ENCODE results near the gene LIMK2.
"Not testable (repeated sequence)": the region's sequence is repeated elsewhere in the genome, so short reads cannot be mapped to it uniquely, and the experiment has no call there.

Gene LIMK2

DNA sequence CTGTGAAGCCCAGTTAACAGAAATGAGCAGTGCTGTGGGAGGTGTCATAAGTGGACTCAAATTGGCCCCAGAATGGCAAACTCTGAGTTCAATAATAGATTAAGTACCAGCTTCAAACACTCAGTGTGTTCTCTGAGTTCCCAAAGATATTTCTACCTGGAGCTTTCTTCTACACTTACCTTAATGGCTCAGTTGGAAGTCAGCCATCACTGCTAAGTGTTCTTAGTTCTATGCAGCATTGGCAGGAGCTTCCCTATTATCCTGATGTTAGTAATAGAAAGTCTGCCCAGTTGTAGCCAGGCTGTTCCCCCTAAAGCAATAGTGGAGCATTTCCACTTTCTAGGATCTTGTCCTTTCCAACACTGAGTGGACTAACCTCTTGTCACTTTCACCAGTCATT is 89.9 kb downstream of the LIMK2 start:
- TF ChIP-seq, protein P1, sequence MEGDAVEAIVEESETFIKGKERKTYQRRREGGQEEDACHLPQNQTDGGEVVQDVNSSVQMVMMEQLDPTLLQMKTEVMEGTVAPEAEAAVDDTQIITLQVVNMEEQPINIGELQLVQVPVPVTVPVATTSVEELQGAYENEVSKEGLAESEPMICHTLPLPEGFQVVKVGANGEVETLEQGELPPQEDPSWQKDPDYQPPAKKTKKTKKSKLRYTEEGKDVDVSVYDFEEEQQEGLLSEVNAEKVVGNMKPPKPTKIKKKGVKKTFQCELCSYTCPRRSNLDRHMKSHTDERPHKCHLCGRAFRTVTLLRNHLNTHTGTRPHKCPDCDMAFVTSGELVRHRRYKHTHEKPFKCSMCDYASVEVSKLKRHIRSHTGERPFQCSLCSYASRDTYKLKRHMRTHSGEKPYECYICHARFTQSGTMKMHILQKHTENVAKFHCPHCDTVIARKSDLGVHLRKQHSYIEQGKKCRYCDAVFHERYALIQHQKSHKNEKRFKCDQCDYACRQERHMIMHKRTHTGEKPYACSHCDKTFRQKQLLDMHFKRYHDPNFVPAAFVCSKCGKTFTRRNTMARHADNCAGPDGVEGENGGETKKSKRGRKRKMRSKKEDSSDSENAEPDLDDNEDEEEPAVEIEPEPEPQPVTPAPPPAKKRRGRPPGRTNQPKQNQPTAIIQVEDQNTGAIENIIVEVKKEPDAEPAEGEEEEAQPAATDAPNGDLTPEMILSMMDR (conservative IDR thresholded peaks at IDR 0.05; ENCODE audit: low read depth, low read length), result no peak
- no peak for DNase-seq (ENCODE audit: low read depth)
- no peak overlapping the region for H3K4me3 ChIP-seq (ENCODE audit: low read depth, low read length)

DNA sequence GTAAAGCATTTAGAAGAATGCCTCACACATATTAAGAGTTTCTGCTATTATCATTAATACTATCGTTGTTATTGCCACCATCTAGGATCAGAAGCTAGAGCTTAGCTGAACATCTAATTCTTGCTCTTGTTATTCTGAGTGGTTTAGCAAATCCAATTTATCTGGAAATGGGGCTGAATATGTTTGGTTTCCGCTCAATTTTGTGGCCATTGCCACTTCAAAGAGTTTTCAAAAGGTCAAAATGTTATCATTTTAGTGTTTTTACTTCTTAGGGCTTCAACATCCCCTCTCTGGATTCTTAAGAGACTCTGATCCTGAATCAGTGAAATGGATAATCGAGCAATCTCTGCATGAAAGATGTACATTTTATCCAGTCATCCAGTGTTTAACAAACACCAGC is 90.4 kb downstream of the LIMK2 start:
- no peak overlapping the region for H3K4me3 ChIP-seq (ENCODE audit: low read depth, low read length)
- no peak for DNase-seq (ENCODE audit: low read depth)
- TF ChIP-seq, protein P1 (conservative IDR thresholded peaks at IDR 0.05; ENCODE audit: low read depth, low read length), result no peak

DNA sequence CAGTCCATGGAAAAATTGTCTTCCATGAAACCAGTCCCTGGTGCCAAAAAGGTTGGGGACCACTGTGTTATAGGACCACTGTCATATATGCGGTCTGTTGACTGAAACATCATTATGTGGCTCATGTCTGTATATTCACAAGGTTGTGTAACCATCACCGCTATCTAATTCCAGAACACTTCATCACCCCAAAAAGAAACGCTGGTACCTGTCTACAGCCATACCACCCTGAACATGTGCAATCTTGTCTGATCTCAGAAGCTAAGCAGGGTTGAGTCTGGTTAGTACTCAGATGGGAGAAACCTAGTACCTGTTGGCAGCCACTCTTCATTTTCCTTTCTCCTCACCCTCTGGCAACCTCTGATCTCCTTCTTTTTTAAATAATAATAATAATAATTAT is 93.1 kb downstream of the LIMK2 start:
- TF ChIP-seq, protein P1 (conservative IDR thresholded peaks at IDR 0.05; ENCODE audit: low read depth, low read length), result no peak
- DNase-seq (ENCODE audit: low read depth), result no peak

DNA sequence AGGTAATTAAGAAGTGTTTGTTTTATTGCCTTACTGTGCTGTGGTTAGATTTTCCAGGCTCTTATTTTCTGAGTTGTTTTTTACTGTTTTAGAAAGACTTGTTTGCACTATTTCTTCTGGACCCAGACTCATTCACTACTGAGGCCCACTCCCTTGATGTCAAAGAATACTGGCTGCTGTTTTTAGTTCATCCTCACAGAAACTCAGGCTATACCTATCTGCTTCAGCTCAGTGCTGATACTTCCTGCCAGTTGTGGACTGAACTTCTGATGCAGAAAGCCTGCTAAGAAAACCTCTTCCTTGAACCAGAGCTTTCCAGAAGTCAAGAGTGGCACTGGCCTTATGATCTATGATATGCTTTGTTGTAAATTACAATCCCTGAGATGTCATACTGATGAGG is 96.1 kb downstream of the LIMK2 start:
- TF ChIP-seq, protein P1 (conservative IDR thresholded peaks at IDR 0.05; ENCODE audit: low read depth, low read length), result no peak
- H3K4me3 ChIP-seq (ENCODE audit: low read depth, low read length), result no peak overlapping the region
- no peak for DNase-seq (ENCODE audit: low read depth)

More for the DNA sequence above, 93.1 kb downstream of the LIMK2 start:
- no peak overlapping the region for H3K4me3 ChIP-seq (ENCODE audit: low read depth, low read length)

DNA sequence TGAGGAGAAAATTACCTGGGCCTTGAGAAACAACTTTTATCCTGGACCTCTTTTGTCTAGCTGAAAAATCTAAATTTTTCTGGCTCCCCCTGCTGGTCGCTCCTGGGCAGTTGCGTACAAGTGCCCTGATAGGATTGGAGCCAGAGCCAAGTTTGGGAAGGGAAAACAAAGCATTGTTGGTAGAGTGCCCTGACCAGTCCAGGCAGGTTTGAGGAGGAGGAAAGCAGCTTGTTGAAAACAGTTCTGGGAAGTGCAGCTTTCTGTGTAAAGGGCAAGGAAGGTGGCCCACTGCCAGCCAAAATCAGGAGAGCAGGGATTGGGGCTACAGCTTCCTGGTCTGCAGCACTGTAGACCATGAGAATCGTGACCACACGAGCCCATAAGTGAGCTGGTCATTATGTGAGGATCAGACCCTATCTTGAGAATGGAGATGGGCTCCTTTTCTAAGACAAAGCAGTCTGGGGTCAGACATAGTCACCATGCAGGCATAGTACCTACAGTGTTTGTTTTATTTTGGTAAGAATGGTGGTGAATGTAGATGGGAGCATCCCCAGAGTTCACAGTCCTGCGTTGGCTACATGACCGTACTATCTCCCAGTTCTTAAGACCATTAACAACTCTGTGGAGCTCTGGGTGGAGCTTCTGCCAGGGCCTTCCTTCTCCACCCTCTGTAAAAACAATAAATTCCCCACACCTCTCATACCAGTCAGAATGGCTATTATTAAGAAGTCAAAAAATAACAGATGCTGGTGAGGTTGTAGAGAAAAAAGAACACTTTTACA is 101.5 kb downstream of the LIMK2 start:
- TF ChIP-seq, protein P1 (conservative IDR thresholded peaks at IDR 0.05; ENCODE audit: low read depth, low read length), result peak; percentile 92
- DNase-seq (ENCODE audit: low read depth), result peak; percentile 74
- H3K4me3 ChIP-seq (ENCODE audit: low read depth, low read length), result no peak overlapping the region

DNA sequence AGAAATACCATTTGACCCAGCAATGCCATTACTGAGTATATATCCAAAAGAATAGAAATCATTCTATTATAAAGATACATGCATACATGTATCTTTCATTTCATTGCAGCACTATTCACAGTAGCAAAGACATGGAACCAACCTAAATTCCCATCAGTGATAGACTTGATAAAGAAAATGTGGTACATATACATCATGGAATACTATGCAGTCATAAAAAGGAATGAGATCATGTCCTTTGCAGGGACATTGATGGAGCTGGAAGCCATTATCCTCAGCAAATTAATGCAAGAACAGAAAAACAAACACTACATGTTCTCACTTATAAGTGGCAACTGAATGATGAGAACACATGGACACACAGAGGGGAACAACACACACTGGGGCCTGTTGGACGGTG is 102.1 kb downstream of the LIMK2 start:
- not testable (repeated sequence) for H3K4me3 ChIP-seq (ENCODE audit: low read depth, low read length); DNase-seq (ENCODE audit: low read depth)

DNA sequence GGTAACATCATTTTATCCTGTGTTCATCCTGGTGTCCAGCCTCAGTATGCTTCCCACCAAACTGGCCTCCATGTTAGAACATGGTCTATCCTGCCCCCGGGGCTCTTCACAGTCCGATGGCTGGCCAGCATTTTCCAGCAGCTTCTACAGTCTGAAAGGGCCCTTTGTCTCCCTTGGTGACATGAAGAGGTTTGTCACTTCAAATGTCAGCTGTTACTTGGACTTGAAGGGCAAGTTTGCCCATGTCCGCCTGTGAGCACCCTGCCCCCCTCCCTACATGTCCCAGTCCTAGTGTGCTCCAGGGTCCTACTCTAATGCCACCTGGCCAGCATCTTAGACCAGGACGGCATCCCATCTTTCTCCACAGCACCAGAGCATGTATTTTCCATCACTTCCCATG is 109.3 kb downstream of the LIMK2 start:
- no peak overlapping the region for H3K4me3 ChIP-seq (ENCODE audit: low read depth, low read length)
- no peak for DNase-seq (ENCODE audit: low read depth)
- TF ChIP-seq, protein P1 (conservative IDR thresholded peaks at IDR 0.05; ENCODE audit: low read depth, low read length), result no peak
